ENCODE results near the gene DLG1. TPM values are rescaled to one million over a fixed set of nuclear protein-coding genes. Genes with fewer than 3 reads are reported as not detected.
"Not testable (repeated sequence)": the region's sequence is repeated elsewhere in the genome, so short reads cannot be mapped to it uniquely, and the experiment has no call there.

Gene DLG1
- total RNA-seq, 1 experiment from 2014 or later: 107 TPM

GRCh38 chr3:197216169-197216860, 82.1 kb downstream of the DLG1 start:
- Histone ChIP-seq H3K4me3 (ENCODE audit: low read depth, low read length, poor library complexity, severe bottlenecking) (no peak overlapping the region), H3K27ac (ENCODE audit: low read depth, low read length, poor library complexity, severe bottlenecking) (peak overlapping the region; percentile 31), H3K27me3 (replicated peaks; ENCODE audit: insufficient read depth, low read depth, low read length, poor library complexity) (no peaks in the 10 kb centered on the region), H3K4me1 (ENCODE audit: insufficient read depth, low read length, poor library complexity, severe bottlenecking) (peaks cover 13% of the 10 kb centered on the region), H3K36me3 (ENCODE audit: insufficient read depth, low read length, poor library complexity, severe bottlenecking) (no peaks in the 10 kb centered on the region), H3K9me3 (ENCODE audit: low read depth, low read length, poor library complexity, severe bottlenecking) (no peaks in the 10 kb centered on the region)
- CTCF ChIA-PET: no interaction called here
- TF ChIP-seq CTCF (conservative IDR thresholded peaks at IDR 0.05; ENCODE audit: low read depth, low read length): no peak
- no peak for TF ChIP-seq EZH2 (IDR thresholded peaks at IDR 0.05; ENCODE audit: borderline replicate concordance, low read depth, low read length, poor library complexity, severe bottlenecking)
- intact Hi-C loops (cut with micrococcal nuclease; ENCODE audit: unreplicated experiment): no loop called here
- DNase-seq (ENCODE audit: low spot score): no peak
- no TSS peak for BruUV-seq (replicated peaks)
- POLR2A ChIA-PET (ENCODE audit: low non-redundant PET): no interaction called here

DNA sequence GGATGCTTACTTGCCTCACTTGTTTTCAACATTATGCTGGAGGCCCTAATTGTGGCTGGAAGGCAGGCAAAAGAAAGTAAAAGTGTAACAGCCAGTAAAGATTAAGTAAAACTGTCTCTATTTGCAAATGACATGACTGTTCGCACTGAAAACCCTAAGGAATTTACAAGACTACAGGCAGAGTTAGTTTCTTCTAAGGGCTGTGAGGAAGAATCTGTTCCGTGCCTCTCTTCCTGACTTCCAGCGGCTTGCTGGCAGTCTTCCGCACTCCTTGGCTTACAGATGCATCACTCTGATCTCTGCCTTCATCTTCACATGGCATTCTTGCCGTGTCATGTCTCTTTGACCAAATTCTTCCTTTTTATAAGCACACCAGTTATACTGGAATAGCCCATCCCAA, 86.1 kb downstream of the DLG1 start:
- Histone ChIP-seq H3K27me3 (replicated peaks; ENCODE audit: insufficient read depth, low read depth, low read length, poor library complexity) (no peaks in the 10 kb centered on the region), H3K4me3 (ENCODE audit: low read depth, low read length, poor library complexity, severe bottlenecking) (no peak overlapping the region), H3K27ac (ENCODE audit: low read depth, low read length, poor library complexity, severe bottlenecking) (no peak overlapping the region), H3K36me3 (ENCODE audit: insufficient read depth, low read length, poor library complexity, severe bottlenecking) (no peaks in the 10 kb centered on the region), H3K4me1 (ENCODE audit: insufficient read depth, low read length, poor library complexity, severe bottlenecking) (peaks cover 23% of the 10 kb centered on the region), H3K9me3 (ENCODE audit: low read depth, low read length, poor library complexity, severe bottlenecking) (no peaks in the 10 kb centered on the region)
- ChIA-PET CTCF (no interaction called here), POLR2A (ENCODE audit: low non-redundant PET) (no interaction called here)
- no TSS peak for BruUV-seq (replicated peaks)
- no peak for TF ChIP-seq CTCF (conservative IDR thresholded peaks at IDR 0.05; ENCODE audit: low read depth, low read length)
- TF ChIP-seq EZH2 (IDR thresholded peaks at IDR 0.05; ENCODE audit: borderline replicate concordance, low read depth, low read length, poor library complexity, severe bottlenecking): no peak
- DNase-seq (ENCODE audit: low spot score): no peak
- intact Hi-C loops (cut with micrococcal nuclease; ENCODE audit: unreplicated experiment): no loop called here

DNA sequence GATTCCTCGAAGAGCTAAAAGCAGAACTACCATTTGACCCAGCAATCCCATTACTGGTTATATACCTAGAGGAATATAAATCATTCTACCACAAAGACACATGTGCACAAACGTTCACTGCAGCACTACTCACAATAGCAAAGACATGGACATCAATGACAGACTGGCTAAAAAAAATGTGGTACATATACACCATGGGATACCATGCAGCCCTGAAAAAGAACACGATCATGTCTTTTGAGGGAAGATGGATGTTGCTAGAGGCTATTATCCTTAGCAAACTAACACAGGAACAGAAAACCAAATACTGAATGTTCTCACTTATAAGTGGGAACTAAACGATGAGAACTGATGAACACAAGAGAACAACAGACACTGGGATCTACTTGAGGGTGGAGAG, 86.7 kb downstream of the DLG1 start:
- CTCF ChIA-PET; H3K9me3 ChIP-seq (ENCODE audit: low read depth, low read length, poor library complexity, severe bottlenecking); intact Hi-C loops (cut with micrococcal nuclease; ENCODE audit: unreplicated experiment); H3K4me3 ChIP-seq (ENCODE audit: low read depth, low read length, poor library complexity, severe bottlenecking); H3K27me3 ChIP-seq (replicated peaks; ENCODE audit: insufficient read depth, low read depth, low read length, poor library complexity); H3K27ac ChIP-seq (ENCODE audit: low read depth, low read length, poor library complexity, severe bottlenecking); BruUV-seq (replicated peaks); DNase-seq (ENCODE audit: low spot score); H3K36me3 ChIP-seq (ENCODE audit: insufficient read depth, low read length, poor library complexity, severe bottlenecking); POLR2A ChIA-PET (ENCODE audit: low non-redundant PET): not testable (repeated sequence)
- H3K4me1 ChIP-seq (ENCODE audit: insufficient read depth, low read length, poor library complexity, severe bottlenecking): peaks cover 23% of the 10 kb centered on the region
